NOMO-1 treated with dmso at 0.1 percent for 144 hours (cell line): ENCODE results near the gene NUBP2.
A peak's percentile ranks its signal among the peaks of the same experiment; 100 is the strongest.

ENCODE experiments used
- DNase-seq: peaks from one replicate; lab custom pipeline; 2025; ENCODE audit not compliant: unreplicated experiment; lab: John Stamatoyannopoulos, UW

The NUBP2 gene

GRCh38 chr16:1825381-1825863 lies 42.7 kb downstream of the NUBP2 start:
- DNase-seq: no peak

- DNase-seq: no peak
These were observed 43.3 kb downstream of the NUBP2 start for GRCh38 chr16:1825864-1826690.

- DNase-seq: peak; percentile 90
These were observed 44.2 kb downstream of the NUBP2 start, which contains the start of the genes FAHD1 and HAGH for GRCh38 chr16:1826691-1827573. FAHD1 (plus strand) TSS chr16:1827206; CDS start chr16:1827239, 33 bp downstream. HAGH (minus strand) TSS chr16:1826825; CDS start chr16:1826787, 38 bp downstream.

- no peak for DNase-seq
These were observed 46.1 kb downstream of the NUBP2 start for GRCh38 chr16:1828645-1829410.

- no peak for DNase-seq
These were observed 47.5 kb downstream of the NUBP2 start for GRCh38 chr16:1830213-1830612.

- DNase-seq: no peak
These were observed 48.7 kb downstream of the NUBP2 start for GRCh38 chr16:1831186-1832075.

GRCh38 chr16:1832838-1833454 lies 50.2 kb downstream of the NUBP2 start:
- DNase-seq: no peak

- no peak for DNase-seq
These were observed 51.3 kb downstream of the NUBP2 start for GRCh38 chr16:1834096-1834495.
